Mesothelial cell of epicardium (in vitro differentiated cells): ENCODE data around the gene ADARB2. TPM values are rescaled to one million over a fixed set of nuclear protein-coding genes. Genes with fewer than 3 reads are reported as not detected.

Experiments used
- DNase-seq, 2 experiments: peaks; one replicate each; pipeline ENCODE4 v3.0.0; 2021; ENCODE audit warnings: low spot score in 2 of 2; ENCODE audit not compliant: unreplicated experiment in 2 of 2
- H3K27ac Mint-ChIP-seq: 2 replicates; pipeline ENCODE4 v1.8.0; 2021; ENCODE audit warnings: mixed read lengths
- H3K27me3 Mint-ChIP-seq: 2 replicates; pipeline ENCODE4 v1.8.0; 2021; ENCODE audit warnings: low read depth, mixed read lengths
- H3K36me3 Mint-ChIP-seq: 2 replicates; pipeline ENCODE4 v1.8.0; 2021; ENCODE audit warnings: mixed read lengths
- H3K4me1 Mint-ChIP-seq: 2 replicates; pipeline ENCODE4 v1.8.0; 2021; ENCODE audit warnings: mixed read lengths
- H3K4me3 Mint-ChIP-seq: 2 replicates; pipeline ENCODE4 v1.8.0; 2021; ENCODE audit warnings: mild to moderate bottlenecking, moderate library complexity, mixed read lengths
- H3K9me3 Mint-ChIP-seq: 2 replicates; pipeline ENCODE4 v1.8.0; 2021; ENCODE audit warnings: mixed read lengths
- total RNA-seq: library from RNA; stranded (reverse); gene quantifications from 3 replicates; pipeline ENCODE4 v1.2.1, GENCODE V29; 2021
- TF ChIP-seq, protein P1 (sequence below): fragments of 200-600 bp; sonication (generic); IDR thresholded peaks from one replicate; pipeline ENCODE4 v1.5.0; 2021; ENCODE audit warnings: antibody characterized with exemption; ENCODE audit not compliant: unreplicated experiment

The ADARB2 gene
- total RNA-seq, 1 donor from 2014 or later, result 0.38 TPM

GRCh38 chr10:1598393-1599153, 138.8 kb downstream of the ADARB2 start:
- H3K36me3 Mint-ChIP-seq, result no peaks in the 10 kb centered on the region
- no peak overlapping the region for H3K27ac Mint-ChIP-seq
- no peak overlapping the region for H3K4me3 Mint-ChIP-seq
- H3K9me3 Mint-ChIP-seq, result no peaks in the 10 kb centered on the region
- H3K27me3 Mint-ChIP-seq, result peaks cover 19% of the 10 kb centered on the region
- peaks cover 5% of the 10 kb centered on the region for H3K4me1 Mint-ChIP-seq
- no peak for DNase-seq
- TF ChIP-seq, protein P1, sequence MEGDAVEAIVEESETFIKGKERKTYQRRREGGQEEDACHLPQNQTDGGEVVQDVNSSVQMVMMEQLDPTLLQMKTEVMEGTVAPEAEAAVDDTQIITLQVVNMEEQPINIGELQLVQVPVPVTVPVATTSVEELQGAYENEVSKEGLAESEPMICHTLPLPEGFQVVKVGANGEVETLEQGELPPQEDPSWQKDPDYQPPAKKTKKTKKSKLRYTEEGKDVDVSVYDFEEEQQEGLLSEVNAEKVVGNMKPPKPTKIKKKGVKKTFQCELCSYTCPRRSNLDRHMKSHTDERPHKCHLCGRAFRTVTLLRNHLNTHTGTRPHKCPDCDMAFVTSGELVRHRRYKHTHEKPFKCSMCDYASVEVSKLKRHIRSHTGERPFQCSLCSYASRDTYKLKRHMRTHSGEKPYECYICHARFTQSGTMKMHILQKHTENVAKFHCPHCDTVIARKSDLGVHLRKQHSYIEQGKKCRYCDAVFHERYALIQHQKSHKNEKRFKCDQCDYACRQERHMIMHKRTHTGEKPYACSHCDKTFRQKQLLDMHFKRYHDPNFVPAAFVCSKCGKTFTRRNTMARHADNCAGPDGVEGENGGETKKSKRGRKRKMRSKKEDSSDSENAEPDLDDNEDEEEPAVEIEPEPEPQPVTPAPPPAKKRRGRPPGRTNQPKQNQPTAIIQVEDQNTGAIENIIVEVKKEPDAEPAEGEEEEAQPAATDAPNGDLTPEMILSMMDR, result no peak

DNA sequence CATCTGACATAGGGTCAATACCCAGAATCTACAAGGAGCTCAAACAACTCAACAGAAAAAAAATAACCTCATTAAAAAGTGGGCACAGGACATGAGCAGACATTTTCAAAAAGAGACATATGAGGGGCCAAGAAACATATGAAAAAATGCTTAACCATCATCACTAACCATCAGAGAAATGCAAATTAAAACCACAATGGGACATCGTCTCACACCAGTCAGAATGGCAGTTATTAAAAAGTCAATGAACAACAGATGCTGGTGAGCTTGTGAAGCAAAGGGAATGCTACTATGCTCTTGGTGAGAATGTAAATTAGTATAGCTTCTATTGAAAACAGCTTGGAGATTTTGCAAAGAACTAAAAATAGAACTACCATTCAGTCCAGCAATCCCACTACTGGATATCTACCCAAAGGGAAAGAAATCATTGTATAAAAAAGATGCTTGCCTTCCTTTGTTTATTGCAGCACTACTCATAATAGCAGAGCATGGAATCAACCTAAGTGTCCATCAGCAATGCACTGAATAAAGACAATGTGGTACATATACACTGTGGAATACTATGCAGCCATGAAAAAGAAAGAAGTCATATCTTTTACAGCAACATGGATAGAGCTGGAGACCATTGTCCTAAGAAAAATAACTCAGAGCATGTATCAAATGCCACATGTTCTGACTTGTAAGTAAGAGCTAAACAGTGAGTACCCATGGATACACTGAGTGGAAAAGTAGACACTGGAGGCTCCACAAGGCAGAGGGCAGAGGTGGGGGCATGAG, 139.8 kb downstream of the ADARB2 start:
- Mint-ChIP-seq H3K36me3 (no peaks in the 10 kb centered on the region), H3K9me3 (no peaks in the 10 kb centered on the region), H3K27ac (no peak overlapping the region), H3K4me3 (no peak overlapping the region), H3K27me3 (peaks cover 24% of the 10 kb centered on the region), H3K4me1 (peaks cover 5% of the 10 kb centered on the region)
- no peak for DNase-seq
- TF ChIP-seq, protein P1, result no peak

- peaks cover 29% of the 10 kb centered on the region for H3K27me3 Mint-ChIP-seq
- peaks cover 4% of the 10 kb centered on the region for H3K4me1 Mint-ChIP-seq
- DNase-seq, result no peak
- no peaks in the 10 kb centered on the region for H3K9me3 Mint-ChIP-seq
- TF ChIP-seq, protein P1, result no peak
- H3K27ac Mint-ChIP-seq, result no peak overlapping the region
- H3K4me3 Mint-ChIP-seq, result no peak overlapping the region
- H3K36me3 Mint-ChIP-seq, result no peaks in the 10 kb centered on the region
These were observed 140.7 kb downstream of the ADARB2 start for GRCh38 chr10:1596482-1597099.

- Mint-ChIP-seq H3K4me1 (no peaks in the 10 kb centered on the region), H3K9me3 (no peaks in the 10 kb centered on the region), H3K4me3 (no peak overlapping the region), H3K36me3 (no peaks in the 10 kb centered on the region), H3K27ac (no peak overlapping the region), H3K27me3 (peaks cover 35% of the 10 kb centered on the region)
- DNase-seq, result no peak
- TF ChIP-seq, protein P1, result no peak
These were observed 141.6 kb downstream of the ADARB2 start for GRCh38 chr10:1595726-1596125.

DNA sequence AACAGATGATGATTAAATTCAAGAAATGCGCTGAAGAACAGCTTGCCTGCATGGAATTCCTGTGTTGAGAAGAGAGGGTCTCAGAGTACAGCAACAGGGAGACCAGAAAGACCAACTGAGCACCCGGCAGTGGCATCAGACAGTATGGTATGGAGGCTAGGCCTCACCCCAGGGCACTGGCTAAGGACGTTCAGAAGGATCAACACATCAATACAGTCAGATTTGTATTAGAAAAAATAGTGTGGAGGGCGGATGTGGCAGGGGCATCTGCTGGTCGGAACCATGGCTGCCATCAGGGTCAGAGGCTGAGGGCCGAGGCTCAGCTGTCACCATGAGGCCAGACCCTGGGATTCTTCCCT, 142.1 kb downstream of the ADARB2 start:
- Mint-ChIP-seq H3K9me3 (no peaks in the 10 kb centered on the region), H3K36me3 (no peaks in the 10 kb centered on the region), H3K4me1 (no peaks in the 10 kb centered on the region), H3K27ac (no peak overlapping the region), H3K4me3 (no peak overlapping the region), H3K27me3 (peaks cover 39% of the 10 kb centered on the region)
- TF ChIP-seq, protein P1, result no peak
- DNase-seq, result no peak
